Osteoblast (primary cell): ENCODE data around the gene LSMEM2. TPM values are rescaled to one million over a fixed set of nuclear protein-coding genes. Genes with fewer than 3 reads are reported as not detected.
A peak's percentile ranks its signal among the peaks of the same experiment; 100 is the strongest.

Source experiments
- DNase-seq: peaks from one replicate; pipeline ENCODE4 v3.0.0; 2011; ENCODE audit warnings: low spot score, mixed read lengths; ENCODE audit not compliant: insufficient read length; ENCODE audit errors: missing footprints
- H2AFZ ChIP-seq: 2 replicates; pipeline ENCODE4 v1.6.0; 2011; ENCODE audit warnings: mild to moderate bottlenecking, low read length
- H3K27ac ChIP-seq: 2 replicates; pipeline ENCODE4 v1.5.1; 2011; ENCODE audit warnings: mild to moderate bottlenecking, low read depth, low read length, moderate library complexity
- H3K27me3 ChIP-seq: 2 replicates; pipeline ENCODE4 v1.6.0; 2012; ENCODE audit warnings: mild to moderate bottlenecking, control low read depth, inconsistent platforms, low read length, moderate library complexity; ENCODE audit not compliant: insufficient read depth
- H3K36me3 ChIP-seq: 2 replicates; pipeline ENCODE4 v1.5.1; 2011; ENCODE audit warnings: mild to moderate bottlenecking, low read length, control low read depth, moderate library complexity; ENCODE audit not compliant: insufficient read depth
- H3K4me1 ChIP-seq: 2 replicates; pipeline ENCODE4 v1.5.1; 2011; ENCODE audit warnings: mild to moderate bottlenecking, low read length, control low read depth, moderate library complexity; ENCODE audit not compliant: insufficient read depth
- H3K4me2 ChIP-seq: 2 replicates; pipeline ENCODE4 v1.6.0; 2011; ENCODE audit warnings: mild to moderate bottlenecking, low read length; ENCODE audit not compliant: insufficient read depth
- H3K4me3 ChIP-seq: fragments of 200-600 bp; sonication (generic); 3 replicates; pipeline ENCODE4 v1.5.1; 2012; ENCODE audit warnings: mild to moderate bottlenecking, low read length, inconsistent platforms; ENCODE audit not compliant: insufficient read depth
- H3K79me2 ChIP-seq: 2 replicates; pipeline ENCODE4 v1.6.0; 2012; ENCODE audit warnings: mild to moderate bottlenecking, low read length, control low read depth, inconsistent platforms; ENCODE audit not compliant: insufficient read depth
- H3K9me3 ChIP-seq: 2 replicates; pipeline ENCODE4 v1.5.1; 2011; ENCODE audit warnings: low read depth, low read length, control low read depth
- H4K20me1 ChIP-seq: 2 replicates; pipeline ENCODE4 v1.6.0; 2012; ENCODE audit warnings: mild to moderate bottlenecking, low read length, control low read depth; ENCODE audit not compliant: insufficient read depth
- CTCF ChIP-seq: IDR thresholded peaks from 2 replicates; pipeline ENCODE4 v1.5.1; 2011; ENCODE audit warnings: mild to moderate bottlenecking, low read depth, low read length, moderate library complexity; ENCODE audit errors: extremely low read depth
- total RNA-seq: library from RNA; depleted of rRNA; stranded (reverse); fragments of >200 nt; gene quantifications from 2 replicates; pipeline ENCODE4 v1.2.3, GENCODE V29; 2012

The LSMEM2 gene
- total RNA-seq, 1 donor: not detected

- no peak overlapping the region for H3K4me2 ChIP-seq
Measured at GRCh38 chr3:50326182-50326541, 47.3 kb downstream of the LSMEM2 start.

GRCh38 chr3:50327129-50327528, 48.2 kb downstream of the LSMEM2 start:
- peak overlapping the region; percentile 99 for H3K4me2 ChIP-seq
- TF ChIP-seq CTCF: no peak
- H4K20me1 ChIP-seq: peaks cover 25% of the 10 kb centered on the region
- DNase-seq: no peak
- H3K36me3 ChIP-seq: peaks cover 42% of the 10 kb centered on the region
- H3K79me2 ChIP-seq: peaks cover 44% of the 10 kb centered on the region
- H3K27ac ChIP-seq: peak overlapping the region; percentile 86
- no peak overlapping the region for H2AFZ ChIP-seq
- H3K27me3 ChIP-seq: no peaks in the 10 kb centered on the region
- H3K9me3 ChIP-seq: no peaks in the 10 kb centered on the region
- peak overlapping the region; percentile 94 for H3K4me3 ChIP-seq
- peaks cover 12% of the 10 kb centered on the region for H3K4me1 ChIP-seq

More at GRCh38 chr3:50326182-50326541, 47.3 kb downstream of the LSMEM2 start:
- Histone ChIP-seq H3K27me3 (no peaks in the 10 kb centered on the region), H2AFZ (no peak overlapping the region), H3K27ac (no peak overlapping the region), H4K20me1 (peaks cover 16% of the 10 kb centered on the region), H3K9me3 (no peaks in the 10 kb centered on the region), H3K4me3 (no peak overlapping the region), H3K4me1 (peaks cover 16% of the 10 kb centered on the region), H3K36me3 (peaks cover 33% of the 10 kb centered on the region), H3K79me2 (peaks cover 35% of the 10 kb centered on the region)
- DNase-seq: no peak
- TF ChIP-seq CTCF: no peak

- Histone ChIP-seq H3K4me3 (peak within 1 kb of the TSS; percentile 94), H2AFZ (peak within 1 kb of the TSS; percentile 94), H3K36me3 (peaks cover 47% of the 10 kb centered on the region), H3K4me1 (peaks cover 14% of the 10 kb centered on the region), H3K27me3 (no peaks in the 10 kb centered on the region), H3K4me2 (peak within 1 kb of the TSS; percentile 99), H3K27ac (peak within 1 kb of the TSS; percentile 86), H4K20me1 (peaks cover 28% of the 10 kb centered on the region), H3K9me3 (no peaks in the 10 kb centered on the region), H3K79me2 (peaks cover 54% of the 10 kb centered on the region)
- TF ChIP-seq CTCF: no peak
- peak; percentile 100 for DNase-seq
Measured at GRCh38 chr3:50327943-50328691, 49.2 kb downstream of the LSMEM2 start, which contains the start of gene TUSC2. TSS of gene TUSC2 (minus strand) at chr3:50328223. CDS start at chr3:50328099, 124 bp downstream.

- Histone ChIP-seq H3K27ac (no peak overlapping the region), H3K4me1 (peaks cover 36% of the 10 kb centered on the region), H3K4me3 (no peak overlapping the region), H3K36me3 (peaks cover 47% of the 10 kb centered on the region), H2AFZ (no peak overlapping the region), H3K4me2 (no peak overlapping the region), H3K9me3 (no peaks in the 10 kb centered on the region), H3K79me2 (peaks cover 76% of the 10 kb centered on the region), H3K27me3 (no peaks in the 10 kb centered on the region), H4K20me1 (peaks cover 44% of the 10 kb centered on the region)
- no peak for TF ChIP-seq CTCF
- no peak for DNase-seq
Measured at GRCh38 chr3:50330330-50330729, 51.4 kb downstream of the LSMEM2 start.
